HEK293T (cell line): ENCODE data around the gene TMX4.

Source experiments
- CTCF ChIA-PET: fragments of 350-600 bp; formaldehyde crosslinking; extraction: SDS; loops from one replicate; lab custom pipeline; 2021; ENCODE audit warnings: antibody characterized with exemption, inconsistent platforms; lab: Yijun Ruan, JAX
- POLR2A ChIA-PET: fragments of 350-600 bp; formaldehyde crosslinking; extraction: SDS; loops from one replicate; lab custom pipeline; 2020; ENCODE audit warnings: antibody characterized with exemption, inconsistent platforms; lab: Yijun Ruan, JAX
- DNase-seq: peaks from one replicate; pipeline ENCODE4 v3.0.0; 2012; ENCODE audit warnings: mixed read lengths; ENCODE audit errors: extremely low spot score
- ARNT ChIP-seq: fragments of 450-650 bp; IDR thresholded peaks from 2 replicates; pipeline ENCODE4 v1.6.1; 2017; ENCODE audit warnings: mild to moderate bottlenecking
- BHLHE40 ChIP-seq: fragments of 450-650 bp; IDR thresholded peaks from 2 replicates; pipeline ENCODE4 v1.6.1; 2016; ENCODE audit warnings: mild to moderate bottlenecking, moderate library complexity, borderline replicate concordance
- CTBP1 ChIP-seq: fragments of 450-650 bp; IDR thresholded peaks from 2 replicates; pipeline ENCODE4 v1.6.1; 2016; ENCODE audit warnings: borderline replicate concordance
- ELF4 ChIP-seq: fragments of 450-650 bp; IDR thresholded peaks from 2 replicates; pipeline ENCODE4 v1.6.1; 2017; ENCODE audit warnings: antibody characterized with exemption
- FOXA1 ChIP-seq: fragments of 450-650 bp; IDR thresholded peaks from 2 replicates; pipeline ENCODE4 v1.6.1; 2016; ENCODE audit warnings: mild to moderate bottlenecking
- FOXK2 ChIP-seq: fragments of 450-650 bp; IDR thresholded peaks from 2 replicates; pipeline ENCODE4 v1.6.1; 2016; ENCODE audit warnings: mild to moderate bottlenecking
- FOXM1 ChIP-seq: fragments of 450-650 bp; IDR thresholded peaks from 2 replicates; pipeline ENCODE4 v1.6.1; 2017; ENCODE audit warnings: mild to moderate bottlenecking, borderline replicate concordance
- HDGF ChIP-seq: fragments of 450-650 bp; IDR thresholded peaks from 2 replicates; pipeline ENCODE4 v1.6.1; 2017; ENCODE audit warnings: antibody characterized with exemption, borderline replicate concordance
- L3MBTL2 ChIP-seq: fragments of 450-650 bp; conservative IDR thresholded peaks from 2 replicates; pipeline ENCODE4 v1.6.1; 2016; ENCODE audit warnings: mild to moderate bottlenecking
- LEF1 ChIP-seq: fragments of 450-650 bp; IDR thresholded peaks from 2 replicates; pipeline ENCODE4 v1.6.1; 2017; ENCODE audit warnings: mild to moderate bottlenecking, borderline replicate concordance
- NFRKB ChIP-seq: fragments of 450-650 bp; IDR thresholded peaks from 2 replicates; pipeline ENCODE4 v1.6.1; 2016; ENCODE audit warnings: mild to moderate bottlenecking, moderate library complexity
- SP1 ChIP-seq: fragments of 450-650 bp; IDR thresholded peaks from 2 replicates; pipeline ENCODE4 v1.6.1; 2017
- SUZ12 ChIP-seq: fragments of 450-650 bp; IDR thresholded peaks from 2 replicates; pipeline ENCODE4 v1.6.1; 2016; ENCODE audit warnings: mild to moderate bottlenecking
- TARDBP ChIP-seq: fragments of 450-650 bp; IDR thresholded peaks from 2 replicates; pipeline ENCODE4 v1.6.1; 2016
- ZNF384 ChIP-seq: fragments of 450-650 bp; IDR thresholded peaks from 2 replicates; pipeline ENCODE4 v1.6.1; 2016
- TF ChIP-seq, protein P1 (sequence below): fragments of 450-650 bp; IDR thresholded peaks from 2 replicates; pipeline ENCODE4 v1.6.1; 2016

Gene TMX4

GRCh38 chr20:7939663-7940062 lies 79.9 kb downstream of the TMX4 start:
- no peak for DNase-seq
- ChIA-PET CTCF (interaction anchor here (4.3 kb wide), 1 partner anchor 782 kb away, joined by 49 read pairs; no protein-coding TSS in a partner anchor), POLR2A (no interaction called here)
- TF ChIP-seq FOXK2 (no peak), SP1 (no peak), FOXA1 (no peak)

GRCh38 chr20:7938058-7938457 lies 81.5 kb downstream of the TMX4 start:
- POLR2A ChIA-PET = no interaction called here
- DNase-seq = no peak

GRCh38 chr20:7937328-7937727 lies 82.2 kb downstream of the TMX4 start:
- TF ChIP-seq FOXK2 (no peak), NFRKB (no peak), TARDBP (no peak), BHLHE40 (no peak), L3MBTL2 (no peak), FOXA1 (no peak), SUZ12 (no peak), ELF4 (no peak), FOXM1 (no peak), CTBP1 (no peak), ARNT (no peak), SP1 (no peak), ZNF384 (no peak), LEF1 (no peak), HDGF (no peak)
- TF ChIP-seq, protein P1, sequence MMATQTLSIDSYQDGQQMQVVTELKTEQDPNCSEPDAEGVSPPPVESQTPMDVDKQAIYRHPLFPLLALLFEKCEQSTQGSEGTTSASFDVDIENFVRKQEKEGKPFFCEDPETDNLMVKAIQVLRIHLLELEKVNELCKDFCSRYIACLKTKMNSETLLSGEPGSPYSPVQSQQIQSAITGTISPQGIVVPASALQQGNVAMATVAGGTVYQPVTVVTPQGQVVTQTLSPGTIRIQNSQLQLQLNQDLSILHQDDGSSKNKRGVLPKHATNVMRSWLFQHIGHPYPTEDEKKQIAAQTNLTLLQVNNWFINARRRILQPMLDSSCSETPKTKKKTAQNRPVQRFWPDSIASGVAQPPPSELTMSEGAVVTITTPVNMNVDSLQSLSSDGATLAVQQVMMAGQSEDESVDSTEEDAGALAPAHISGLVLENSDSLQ = no peak
- ChIA-PET CTCF (interaction anchor here (0.9 to 4.3 kb wide), 5 partner anchors 9 to 798 kb away, joined by 3 to 49 read pairs (median 5); no protein-coding TSS in a partner anchor), POLR2A (no interaction called here)
- no peak for DNase-seq

More at GRCh38 chr20:7938058-7938457, 81.5 kb downstream of the TMX4 start:
- TF ChIP-seq ZNF384 = no peak
- CTCF ChIA-PET = interaction anchor here (0.6 to 4.3 kb wide), 2 partner anchors 22 to 784 kb away, joined by 3 to 49 read pairs; no protein-coding TSS in a partner anchor

DNA sequence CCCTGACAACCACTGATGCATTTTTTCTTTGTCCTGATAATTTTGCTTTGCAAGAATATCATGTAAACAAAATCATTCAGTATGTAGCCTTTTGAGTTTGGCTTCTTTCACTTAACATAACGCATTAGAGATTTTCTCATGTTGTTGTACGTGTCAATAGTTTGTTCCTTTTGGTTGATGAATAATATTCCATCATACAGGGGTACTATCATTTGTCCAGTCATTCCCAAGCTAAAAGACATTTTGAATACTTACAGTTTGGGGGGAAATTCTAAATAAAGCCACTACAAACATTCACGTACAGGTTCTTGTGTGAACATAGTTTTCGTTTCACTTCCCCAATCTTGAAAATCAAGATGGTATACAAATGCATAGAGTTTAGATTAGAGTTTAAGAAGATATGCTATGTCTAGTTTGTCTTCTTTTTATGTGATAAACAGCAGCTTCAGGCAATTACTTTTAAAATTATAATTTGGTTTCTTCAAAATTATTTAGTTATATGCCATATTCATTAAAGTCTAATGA lies 84.5 kb downstream of the TMX4 start:
- POLR2A ChIA-PET = no interaction called here
- TF ChIP-seq ELF4 (no peak), LEF1 (no peak), CTBP1 (no peak), ZNF384 (no peak), ARNT (no peak), SUZ12 (no peak), FOXK2 (no peak), TARDBP (no peak), FOXM1 (no peak), FOXA1 (no peak), HDGF (no peak)
- TF ChIP-seq, protein P1 = no peak
- DNase-seq = no peak
- CTCF ChIA-PET = interaction anchor here (0.6 to 4.3 kb wide), 3 partner anchors 251 to 787 kb away, joined by 3 to 49 read pairs (median 3); no protein-coding TSS in a partner anchor

GRCh38 chr20:7933346-7933745 lies 86.2 kb downstream of the TMX4 start:
- no peak for DNase-seq
- ChIA-PET CTCF (no interaction called here), POLR2A (no interaction called here)
- TF ChIP-seq L3MBTL2 = no peak
- no peak for TF ChIP-seq BHLHE40
- no peak for TF ChIP-seq HDGF
- no peak for TF ChIP-seq NFRKB
- no peak for TF ChIP-seq FOXM1
- no peak for TF ChIP-seq ELF4
- no peak for TF ChIP-seq ZNF384
- TF ChIP-seq SUZ12 = no peak
- TF ChIP-seq CTBP1 = no peak
- TF ChIP-seq TARDBP = no peak
- TF ChIP-seq ARNT = no peak
- TF ChIP-seq, protein P1 = no peak
- TF ChIP-seq FOXA1 = no peak
- TF ChIP-seq LEF1 = no peak
- no peak for TF ChIP-seq SP1
- no peak for TF ChIP-seq FOXK2

DNA sequence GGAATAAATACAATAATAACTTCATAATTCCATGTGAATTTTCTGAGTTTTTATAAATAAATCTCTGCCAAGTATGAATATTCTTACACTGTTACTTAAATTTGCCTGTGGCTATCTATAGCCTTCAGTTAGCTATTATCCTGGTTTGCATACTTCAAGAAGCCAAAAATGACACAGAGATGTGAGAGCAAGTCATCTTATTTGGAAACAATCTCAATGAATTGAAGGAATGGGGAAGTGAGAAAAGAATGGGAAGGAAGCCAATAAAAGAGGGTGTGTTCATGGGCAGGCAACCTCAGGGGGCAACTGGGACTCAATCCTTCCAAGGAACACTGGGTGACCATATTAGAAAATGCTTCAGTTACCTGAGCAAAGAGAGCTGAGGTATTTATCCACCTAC lies 89.2 kb downstream of the TMX4 start:
- no peak for DNase-seq
- POLR2A ChIA-PET = no interaction called here
- CTCF ChIA-PET = no interaction called here
- TF ChIP-seq FOXK2 (no peak), SP1 (no peak), ELF4 (no peak), L3MBTL2 (no peak), HDGF (no peak), CTBP1 (no peak), ZNF384 (no peak)
- TF ChIP-seq, protein P1 = no peak
